HG03066 (cell line): ENCODE data around the gene RANBP10.
"Not testable (repeated sequence)": the region's sequence is repeated elsewhere in the genome, so short reads cannot be mapped to it uniquely, and the experiment has no call there.

ENCODE experiments used
- ATAC-seq: cut with Tn5 transposase; IDR thresholded peaks from one replicate; pipeline ENCODE4 v1.9.1; 2021; ENCODE audit warnings: low read depth; ENCODE audit not compliant: unreplicated experiment

RANBP10 gene

GRCh38 chr16:67806428-67807147 lies at the start of gene RANBP10, which contains the start of gene TSNAXIP1:
TSS of gene RANBP10 (minus strand) at chr16:67806560. CDS start at chr16:67806536, 24 bp downstream.
TSS of gene TSNAXIP1 (plus strand) at chr16:67806889. CDS start at chr16:67807150, 261 bp downstream.
- ATAC-seq: peak; percentile 87

- ATAC-seq: no peak
Measured at GRCh38 chr16:67855789-67856188, 49.4 kb upstream of the RANBP10 start.

- no peak for ATAC-seq
Measured at GRCh38 chr16:67853670-67854069, 47.3 kb upstream of the RANBP10 start.

GRCh38 chr16:67848118-67848517 lies 41.8 kb upstream of the RANBP10 start:
- no peak for ATAC-seq

- ATAC-seq: peak; percentile 26
Measured at GRCh38 chr16:67847064-67847861, 40.9 kb upstream of the RANBP10 start, which contains the start of gene CENPT. TSS of gene CENPT (minus strand) at chr16:67847693. CDS start at chr16:67833859, 13,834 bp downstream.

GRCh38 chr16:67846320-67847063 lies 40.1 kb upstream of the RANBP10 start, which contains the start of gene NUTF2:
TSS of gene NUTF2 (plus strand) at chr16:67846933. CDS start at chr16:67865131, 18,198 bp downstream.
- ATAC-seq: peak; percentile 47

- ATAC-seq: no peak
Measured at GRCh38 chr16:67846063-67846319, 39.6 kb upstream of the RANBP10 start.

GRCh38 chr16:67845291-67846062 lies 39.1 kb upstream of the RANBP10 start:
- ATAC-seq: no peak

GRCh38 chr16:67844497-67844896 lies 38.1 kb upstream of the RANBP10 start:
- ATAC-seq: no peak

GRCh38 chr16:67843343-67843765 lies 37.0 kb upstream of the RANBP10 start:
- ATAC-seq: no peak

GRCh38 chr16:67842509-67843342 lies 36.4 kb upstream of the RANBP10 start:
- peak; percentile 19 for ATAC-seq

GRCh38 chr16:67841816-67842508 lies 35.6 kb upstream of the RANBP10 start, which contains the start of gene THAP11:
TSS of gene THAP11 (plus strand) at chr16:67842320. CDS start at chr16:67842555, 235 bp downstream.
- peak; percentile 47 for ATAC-seq

GRCh38 chr16:67841198-67841815 lies 34.9 kb upstream of the RANBP10 start:
- no peak for ATAC-seq

- ATAC-seq: no peak
Measured at GRCh38 chr16:67837811-67838210, 31.5 kb upstream of the RANBP10 start.

GRCh38 chr16:67837190-67837589 lies 30.8 kb upstream of the RANBP10 start:
- ATAC-seq: not testable (repeated sequence)

GRCh38 chr16:67834242-67834614 lies 27.9 kb upstream of the RANBP10 start:
- no peak for ATAC-seq

- peak; percentile 96 for ATAC-seq
Measured at GRCh38 chr16:67833415-67834241, 27.3 kb upstream of the RANBP10 start.
